ENCODE measurements around the gene GMEB2. TPM values are rescaled to one million over a fixed set of nuclear protein-coding genes. Genes with fewer than 3 reads are reported as not detected.
A peak's percentile ranks its signal among the peaks of the same experiment; 100 is the strongest.

Gene GMEB2
- total and polyA plus RNA-seq, 10 of the 15 experiments (the other 5 are each of a cell fraction or from before 2014, with no cell fraction given), result 0.08 to 15.1 (median 6.9) TPM

DNA sequence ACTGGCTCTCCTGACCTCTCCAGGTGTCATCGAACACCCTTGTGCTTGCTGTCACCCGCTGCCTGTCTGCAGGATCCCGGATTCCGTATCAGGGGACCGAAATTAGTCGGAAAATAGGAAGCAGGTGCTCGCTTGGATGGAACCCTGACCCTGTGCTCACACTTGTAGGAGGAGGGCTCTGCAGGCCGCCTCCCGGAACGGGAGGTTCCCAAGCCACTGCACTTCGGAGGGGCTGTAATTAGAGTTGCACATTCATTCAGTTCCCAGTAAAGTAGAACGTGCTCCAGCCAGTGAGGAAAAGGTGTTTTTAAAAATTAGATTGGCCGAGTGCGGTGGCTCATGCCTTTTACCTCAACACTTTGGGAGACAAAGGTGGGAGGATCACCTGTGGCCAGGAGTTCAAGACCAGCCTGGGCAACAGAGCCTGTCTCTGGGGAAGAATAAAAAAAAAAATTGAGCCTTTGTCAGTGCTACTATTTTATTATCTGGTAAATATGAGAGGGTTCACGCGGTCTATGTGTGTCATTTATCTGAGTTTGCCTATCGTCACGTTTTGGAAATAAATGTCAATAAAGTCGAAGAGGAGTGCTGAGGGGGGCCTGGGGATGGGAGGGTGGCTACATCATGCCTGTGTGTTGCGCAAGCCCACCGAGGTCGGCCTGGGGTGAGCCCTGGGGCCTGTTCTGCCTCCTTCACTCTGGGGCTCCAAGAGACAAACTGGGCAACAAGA, 1.5 kb upstream of the GMEB2 start (continued):
- TF ChIP-seq, protein P1, sequence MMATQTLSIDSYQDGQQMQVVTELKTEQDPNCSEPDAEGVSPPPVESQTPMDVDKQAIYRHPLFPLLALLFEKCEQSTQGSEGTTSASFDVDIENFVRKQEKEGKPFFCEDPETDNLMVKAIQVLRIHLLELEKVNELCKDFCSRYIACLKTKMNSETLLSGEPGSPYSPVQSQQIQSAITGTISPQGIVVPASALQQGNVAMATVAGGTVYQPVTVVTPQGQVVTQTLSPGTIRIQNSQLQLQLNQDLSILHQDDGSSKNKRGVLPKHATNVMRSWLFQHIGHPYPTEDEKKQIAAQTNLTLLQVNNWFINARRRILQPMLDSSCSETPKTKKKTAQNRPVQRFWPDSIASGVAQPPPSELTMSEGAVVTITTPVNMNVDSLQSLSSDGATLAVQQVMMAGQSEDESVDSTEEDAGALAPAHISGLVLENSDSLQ (IDR thresholded peaks at IDR 0.05), result no peak
- TF ChIP-seq CHD4 (IDR thresholded peaks at IDR 0.05), result no peak
- TF ChIP-seq MEF2A (IDR thresholded peaks at IDR 0.05; ENCODE audit: insufficient read depth, low read depth, low read length), result no peak
- TF ChIP-seq SP1 (IDR thresholded peaks at IDR 0.05; ENCODE audit: low read depth, low read length), result peak; percentile 37
- TF ChIP-seq RAD51 (IDR thresholded peaks at IDR 0.05), result no peak
- TF ChIP-seq HDAC6 (IDR thresholded peaks at IDR 0.05; ENCODE audit: unreplicated experiment), result no peak
- TF ChIP-seq EZH2 (IDR thresholded peaks at IDR 0.05; ENCODE audit: borderline replicate concordance, control insufficient read depth, low read depth, low read length), result no peak
- TF ChIP-seq CREM (IDR thresholded peaks at IDR 0.05; ENCODE audit: low read depth), result peak; percentile 56
- no peak for TF ChIP-seq MYB (IDR thresholded peaks at IDR 0.05; ENCODE audit: borderline replicate concordance, low read depth, low read length)
- no peak for TF ChIP-seq ZNF217 (IDR thresholded peaks at IDR 0.05)
- TF ChIP-seq HDGF (IDR thresholded peaks at IDR 0.05), result no peak
- TF ChIP-seq, protein P2, sequence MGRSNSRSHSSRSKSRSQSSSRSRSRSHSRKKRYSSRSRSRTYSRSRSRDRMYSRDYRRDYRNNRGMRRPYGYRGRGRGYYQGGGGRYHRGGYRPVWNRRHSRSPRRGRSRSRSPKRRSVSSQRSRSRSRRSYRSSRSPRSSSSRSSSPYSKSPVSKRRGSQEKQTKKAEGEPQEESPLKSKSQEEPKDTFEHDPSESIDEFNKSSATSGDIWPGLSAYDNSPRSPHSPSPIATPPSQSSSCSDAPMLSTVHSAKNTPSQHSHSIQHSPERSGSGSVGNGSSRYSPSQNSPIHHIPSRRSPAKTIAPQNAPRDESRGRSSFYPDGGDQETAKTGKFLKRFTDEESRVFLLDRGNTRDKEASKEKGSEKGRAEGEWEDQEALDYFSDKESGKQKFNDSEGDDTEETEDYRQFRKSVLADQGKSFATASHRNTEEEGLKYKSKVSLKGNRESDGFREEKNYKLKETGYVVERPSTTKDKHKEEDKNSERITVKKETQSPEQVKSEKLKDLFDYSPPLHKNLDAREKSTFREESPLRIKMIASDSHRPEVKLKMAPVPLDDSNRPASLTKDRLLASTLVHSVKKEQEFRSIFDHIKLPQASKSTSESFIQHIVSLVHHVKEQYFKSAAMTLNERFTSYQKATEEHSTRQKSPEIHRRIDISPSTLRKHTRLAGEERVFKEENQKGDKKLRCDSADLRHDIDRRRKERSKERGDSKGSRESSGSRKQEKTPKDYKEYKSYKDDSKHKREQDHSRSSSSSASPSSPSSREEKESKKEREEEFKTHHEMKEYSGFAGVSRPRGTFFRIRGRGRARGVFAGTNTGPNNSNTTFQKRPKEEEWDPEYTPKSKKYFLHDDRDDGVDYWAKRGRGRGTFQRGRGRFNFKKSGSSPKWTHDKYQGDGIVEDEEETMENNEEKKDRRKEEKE (IDR thresholded peaks at IDR 0.05), result no peak
- TF ChIP-seq ZZZ3 (IDR thresholded peaks at IDR 0.05; ENCODE audit: control insufficient read depth, insufficient read length, low read depth), result no peak
- TF ChIP-seq SMAD5 (IDR thresholded peaks at IDR 0.05; ENCODE audit: low read depth), result no peak
- TF ChIP-seq MTA3 (IDR thresholded peaks at IDR 0.05; ENCODE audit: borderline replicate concordance, low read length), result 0 out of 2 replicates have a peak, but pooled peaks have one; percentile 54
- TF ChIP-seq NFYA (IDR thresholded peaks at IDR 0.05; ENCODE audit: borderline replicate concordance, low read depth, low read length), result no peak
- TF ChIP-seq, protein P3, sequence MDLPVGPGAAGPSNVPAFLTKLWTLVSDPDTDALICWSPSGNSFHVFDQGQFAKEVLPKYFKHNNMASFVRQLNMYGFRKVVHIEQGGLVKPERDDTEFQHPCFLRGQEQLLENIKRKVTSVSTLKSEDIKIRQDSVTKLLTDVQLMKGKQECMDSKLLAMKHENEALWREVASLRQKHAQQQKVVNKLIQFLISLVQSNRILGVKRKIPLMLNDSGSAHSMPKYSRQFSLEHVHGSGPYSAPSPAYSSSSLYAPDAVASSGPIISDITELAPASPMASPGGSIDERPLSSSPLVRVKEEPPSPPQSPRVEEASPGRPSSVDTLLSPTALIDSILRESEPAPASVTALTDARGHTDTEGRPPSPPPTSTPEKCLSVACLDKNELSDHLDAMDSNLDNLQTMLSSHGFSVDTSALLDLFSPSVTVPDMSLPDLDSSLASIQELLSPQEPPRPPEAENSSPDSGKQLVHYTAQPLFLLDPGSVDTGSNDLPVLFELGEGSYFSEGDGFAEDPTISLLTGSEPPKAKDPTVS (IDR thresholded peaks at IDR 0.05; ENCODE audit: low read depth, low read length), result peak; percentile 50; the same call in 1 of the 2 replicates
- TF ChIP-seq EP300 (IDR thresholded peaks at IDR 0.05; ENCODE audit: borderline replicate concordance in 1 of 2, control insufficient read depth in 1 of 2, low read depth in 2 of 2, low read length in 2 of 2), result no peak
- TF ChIP-seq ESRRA (IDR thresholded peaks at IDR 0.05; ENCODE audit: low read length), result no peak
- TF ChIP-seq STAT1 (conservative IDR thresholded peaks at IDR 0.05), result no peak
- no peak for TF ChIP-seq ZNF24 (IDR thresholded peaks at IDR 0.05)
- no peak for TF ChIP-seq RCOR1 (conservative IDR thresholded peaks at IDR 0.05; ENCODE audit: low read depth, low read length)
- peak; percentile 76 for TF ChIP-seq NBN (IDR thresholded peaks at IDR 0.05)
- no peak for TF ChIP-seq MEF2B (IDR thresholded peaks at IDR 0.05; ENCODE audit: partially characterized antibody, poor library complexity, severe bottlenecking)
- no peak for TF ChIP-seq FOXM1 (IDR thresholded peaks at IDR 0.05; ENCODE audit: low read depth, low read length)
